Fibroblast of villous mesenchyme (primary cell): ENCODE results near the gene CHD9. TPM values are rescaled to one million over a fixed set of nuclear protein-coding genes. Genes with fewer than 3 reads are reported as not detected.

Experiments
- DNase-seq: peaks from one replicate; pipeline ENCODE4 v3.0.0-alpha.2; 2010; ENCODE audit warnings: low read depth
- H3K4me3 ChIP-seq: 2 replicates; pipeline ENCODE4 v1.5.1; 2011; ENCODE audit warnings: low read depth, mild to moderate bottlenecking, low read length
- CTCF ChIP-seq: IDR thresholded peaks from 2 replicates; pipeline ENCODE4 v1.5.1; 2012; ENCODE audit warnings: low read depth, mild to moderate bottlenecking, low read length; ENCODE audit not compliant: insufficient read depth
- total RNA-seq: library from RNA; depleted of rRNA; stranded (reverse); fragments of >200 nt; gene quantifications from 2 replicates; pipeline ENCODE4 v1.2.3, GENCODE V29; 2012

The CHD9 gene
- total RNA-seq, 1 donor, result 102 TPM

- TF ChIP-seq CTCF, result no peak
- DNase-seq, result no peak
These were observed 147.6 kb downstream of the CHD9 start for GRCh38 chr16:53202398-53202797.

GRCh38 chr16:53207810-53208752, 153.3 kb downstream of the CHD9 start:
- peak; percentile 88 for DNase-seq
- H3K4me3 ChIP-seq, result peak overlapping the region; percentile 65
- TF ChIP-seq CTCF, result peak; percentile 50

More at GRCh38 chr16:53202398-53202797, 147.6 kb downstream of the CHD9 start:
- no peak overlapping the region for H3K4me3 ChIP-seq

GRCh38 chr16:53209429-53209828, 154.6 kb downstream of the CHD9 start:
- TF ChIP-seq CTCF, result no peak
- peak overlapping the region; percentile 65 for H3K4me3 ChIP-seq
- DNase-seq, result no peak

GRCh38 chr16:53209877-53210276, 155.1 kb downstream of the CHD9 start:
- no peak for DNase-seq
- peak overlapping the region; percentile 65 for H3K4me3 ChIP-seq
- no peak for TF ChIP-seq CTCF

- DNase-seq, result no peak
- no peak for TF ChIP-seq CTCF
- no peak overlapping the region for H3K4me3 ChIP-seq
These were observed 156.5 kb downstream of the CHD9 start for GRCh38 chr16:53211253-53211652.

- H3K4me3 ChIP-seq, result no peak overlapping the region
- no peak for TF ChIP-seq CTCF
- DNase-seq, result no peak
These were observed 158.1 kb downstream of the CHD9 start for GRCh38 chr16:53212893-53213223.
